Neural cell (in vitro differentiated cells): ENCODE data around the gene INPP5B. TPM values are rescaled to one million over a fixed set of nuclear protein-coding genes. Genes with fewer than 3 reads are reported as not detected.

Experiments
- H2AFZ ChIP-seq: fragments of 200-600, 300-800 bp; sonication (generic), shearing (Covaris generic); 2 replicates; pipeline ENCODE4 v1.6.0; 2014; ENCODE audit warnings: low read depth, mild to moderate bottlenecking, antibody characterized with exemption, low read length, moderate library complexity
- H3F3A ChIP-seq: fragments of 200-600 bp; shearing (Covaris generic); 2 replicates; pipeline ENCODE4 v1.6.1; 2016; ENCODE audit warnings: mild to moderate bottlenecking, moderate library complexity, mixed read lengths, antibody characterized with exemption, low read length; ENCODE audit not compliant: insufficient read depth, poor library complexity, severe bottlenecking
- H3K27ac ChIP-seq: fragments of 200-600, 300-800 bp; sonication (generic), shearing (Covaris generic); 2 replicates; pipeline ENCODE4 v1.5.1; 2014; ENCODE audit warnings: mild to moderate bottlenecking, low read length, moderate library complexity
- H3K27me3 ChIP-seq: fragments of 300-800, 200-600 bp; sonication (generic), shearing (Covaris generic); 2 replicates; pipeline ENCODE4 v1.6.0; 2014; ENCODE audit warnings: mild to moderate bottlenecking, low read depth, low read length, moderate library complexity; ENCODE audit not compliant: insufficient read depth
- H3K36me3 ChIP-seq: fragments of 300-800, 200-600 bp; sonication (generic), shearing (Covaris generic); 2 replicates; pipeline ENCODE4 v1.5.1; 2014; ENCODE audit warnings: mild to moderate bottlenecking, antibody characterized with exemption, low read length, moderate library complexity; ENCODE audit not compliant: insufficient read depth
- H3K4me2 ChIP-seq: fragments of 300-800, 200-600 bp; sonication (generic), shearing (Covaris generic); 2 replicates; pipeline ENCODE4 v1.6.0; 2014; ENCODE audit warnings: mild to moderate bottlenecking, low read length
- H3K4me3 ChIP-seq: fragments of 300-800, 200-600 bp; sonication (generic), shearing (Covaris generic); 2 replicates; pipeline ENCODE4 v1.5.1; 2014; ENCODE audit warnings: mild to moderate bottlenecking, low read length, moderate library complexity
- H3K79me2 ChIP-seq: fragments of 200-600 bp; shearing (Covaris generic); replicated peaks from 2 replicates; pipeline ENCODE4 v1.6.0; 2014; ENCODE audit warnings: mild to moderate bottlenecking, low read length, moderate library complexity; ENCODE audit not compliant: insufficient read depth
- H3K9ac ChIP-seq: fragments of 300-800, 200-600 bp; sonication (generic), shearing (Covaris generic); 2 replicates; pipeline ENCODE4 v1.6.1; 2016; ENCODE audit warnings: mild to moderate bottlenecking, low read length, mixed read lengths
- H3K9me2 ChIP-seq: fragments of 200-600 bp; shearing (Covaris generic); 2 replicates; pipeline ENCODE4 v1.6.1; 2016; ENCODE audit warnings: mild to moderate bottlenecking, low read length, mixed read lengths; ENCODE audit not compliant: insufficient read depth
- H3K9me3 ChIP-seq: fragments of 200-600, 300-800 bp; sonication (generic), shearing (Covaris generic); 2 replicates; pipeline ENCODE4 v1.6.1; 2016; ENCODE audit warnings: mild to moderate bottlenecking, mixed run types, low read length, moderate library complexity, mixed read lengths
- H4K20me1 ChIP-seq: fragments of 200-600 bp; shearing (Covaris generic); 2 replicates; pipeline ENCODE4 v1.6.1; 2016; ENCODE audit warnings: mild to moderate bottlenecking, mixed run types; ENCODE audit not compliant: insufficient read depth
- CTCF ChIP-seq: fragments of 450-650 bp; IDR thresholded peaks from 2 replicates; pipeline ENCODE4 v1.5.1; 2014; ENCODE audit warnings: antibody characterized with exemption, mild to moderate bottlenecking, moderate library complexity; ENCODE audit not compliant: poor library complexity, severe bottlenecking
- EP300 ChIP-seq: fragments of 450-650 bp; conservative IDR thresholded peaks from 2 replicates; pipeline ENCODE4 v1.6.1; 2014; ENCODE audit warnings: antibody characterized with exemption, mild to moderate bottlenecking, moderate library complexity; ENCODE audit not compliant: poor library complexity, severe bottlenecking
- EZH2 ChIP-seq: fragments of 200-600, 300-800 bp; shearing (Covaris generic), sonication (generic); IDR thresholded peaks from 2 replicates; pipeline ENCODE4 v1.6.1; 2014; ENCODE audit warnings: antibody characterized with exemption, low read length, borderline replicate concordance, mild to moderate bottlenecking; ENCODE audit not compliant: insufficient read depth, poor library complexity, severe bottlenecking
- MXI1 ChIP-seq: fragments of 450-650 bp; conservative IDR thresholded peaks from 2 replicates; pipeline ENCODE4 v1.6.1; 2014; ENCODE audit warnings: antibody characterized with exemption, mild to moderate bottlenecking; ENCODE audit not compliant: poor library complexity, severe bottlenecking
- POLR2AphosphoS5 ChIP-seq: IDR thresholded peaks from 2 replicates; pipeline ENCODE4 v1.6.1; 2012
- RAD21 ChIP-seq: fragments of 450-650 bp; conservative IDR thresholded peaks from 2 replicates; pipeline ENCODE4 v1.6.1; 2014; ENCODE audit warnings: antibody characterized with exemption, mild to moderate bottlenecking, moderate library complexity
- REST ChIP-seq: IDR thresholded peaks from 2 replicates; pipeline ENCODE4 v1.6.1; 2012; ENCODE audit warnings: borderline replicate concordance
- SMC3 ChIP-seq: fragments of 450-650 bp; conservative IDR thresholded peaks from 2 replicates; pipeline ENCODE4 v1.6.1; 2014; ENCODE audit warnings: antibody characterized with exemption, mild to moderate bottlenecking, moderate library complexity; ENCODE audit not compliant: poor library complexity
- TAF1 ChIP-seq: IDR thresholded peaks from 2 replicates; pipeline ENCODE4 v1.6.1; 2012; ENCODE audit warnings: low read depth
- polyA plus RNA-seq: library from polyadenylated mRNA; depleted of rRNA; stranded (reverse); fragments of >200 nt; gene quantifications from 2 replicates; pipeline ENCODE4 v1.2.3, GENCODE V29; 2014

The INPP5B gene
- polyA plus RNA-seq, 1 donor from 2014 or later, result 13.4 TPM

GRCh38 chr1:37951041-37951782, 4.4 kb upstream of the INPP5B start:
- Histone ChIP-seq H3K79me2 (no peaks in the 10 kb centered on the region), H3K9ac (no peak overlapping the region), H3K36me3 (no peaks in the 10 kb centered on the region), H3K4me2 (no peak overlapping the region), H3K27ac (no peak overlapping the region), H3K9me2 (no peaks in the 10 kb centered on the region), H4K20me1 (no peaks in the 10 kb centered on the region), H3K27me3 (no peaks in the 10 kb centered on the region), H2AFZ (no peak overlapping the region), H3K9me3 (no peaks in the 10 kb centered on the region), H3K4me3 (no peak overlapping the region), H3F3A (no peaks in the 10 kb centered on the region)
- TF ChIP-seq CTCF (no peak), TAF1 (no peak), EZH2 (no peak), EP300 (no peak), MXI1 (no peak), SMC3 (no peak), RAD21 (no peak)

GRCh38 chr1:37949524-37950152, 2.8 kb upstream of the INPP5B start:
- Histone ChIP-seq H3K79me2 (no peaks in the 10 kb centered on the region), H3K4me2 (no peak overlapping the region), H3K27ac (no peak overlapping the region), H3K9ac (no peak overlapping the region), H3F3A (no peaks in the 10 kb centered on the region), H3K36me3 (no peaks in the 10 kb centered on the region), H3K9me2 (no peaks in the 10 kb centered on the region), H3K27me3 (no peaks in the 10 kb centered on the region), H4K20me1 (no peaks in the 10 kb centered on the region), H2AFZ (no peak overlapping the region), H3K4me3 (no peak overlapping the region), H3K9me3 (no peaks in the 10 kb centered on the region)
- TF ChIP-seq POLR2AphosphoS5, result no peak
- no peak for TF ChIP-seq REST
- no peak for TF ChIP-seq EZH2
- no peak for TF ChIP-seq TAF1
- TF ChIP-seq RAD21, result no peak
- no peak for TF ChIP-seq MXI1
- TF ChIP-seq EP300, result no peak
- TF ChIP-seq SMC3, result no peak
- TF ChIP-seq CTCF, result no peak
